Endothelial cell of umbilical vein (primary cell): Measurements from ENCODE around the gene ZNF213.
A peak's percentile ranks its signal among the peaks of the same experiment; 100 is the strongest.

Experiments
- FOS ChIP-seq: IDR thresholded peaks from 2 replicates; pipeline ENCODE4 v1.6.1; 2011; ENCODE audit warnings: mild to moderate bottlenecking, low read length, moderate library complexity, borderline replicate concordance; ENCODE audit not compliant: insufficient read depth
- POLR2A ChIP-seq: IDR thresholded peaks from 2 replicates; pipeline ENCODE4 v1.6.1; 2012; ENCODE audit warnings: low read depth, mild to moderate bottlenecking, control low read depth, low read length
- POLR2AphosphoS5 ChIP-seq: IDR thresholded peaks from 2 replicates; pipeline ENCODE4 v1.6.1; 2012; ENCODE audit warnings: low read depth, mild to moderate bottlenecking, control low read depth, low read length, moderate library complexity; ENCODE audit not compliant: insufficient read depth
- TF ChIP-seq, protein P1 (sequence below), 2 donors: IDR thresholded peaks; 1 replicate in 1 of 2; 2 replicates in 1 of 2; pipeline ENCODE4 v1.5.1; 2011; ENCODE audit warnings: low read length in 2 of 2, mild to moderate bottlenecking in 2 of 2, moderate library complexity in 2 of 2, control low read depth in 1 of 2, inconsistent platforms in 1 of 2, low read depth in 1 of 2; ENCODE audit not compliant: insufficient read depth in 1 of 2; ENCODE audit errors: extremely low read depth in 1 of 2

DNA sequence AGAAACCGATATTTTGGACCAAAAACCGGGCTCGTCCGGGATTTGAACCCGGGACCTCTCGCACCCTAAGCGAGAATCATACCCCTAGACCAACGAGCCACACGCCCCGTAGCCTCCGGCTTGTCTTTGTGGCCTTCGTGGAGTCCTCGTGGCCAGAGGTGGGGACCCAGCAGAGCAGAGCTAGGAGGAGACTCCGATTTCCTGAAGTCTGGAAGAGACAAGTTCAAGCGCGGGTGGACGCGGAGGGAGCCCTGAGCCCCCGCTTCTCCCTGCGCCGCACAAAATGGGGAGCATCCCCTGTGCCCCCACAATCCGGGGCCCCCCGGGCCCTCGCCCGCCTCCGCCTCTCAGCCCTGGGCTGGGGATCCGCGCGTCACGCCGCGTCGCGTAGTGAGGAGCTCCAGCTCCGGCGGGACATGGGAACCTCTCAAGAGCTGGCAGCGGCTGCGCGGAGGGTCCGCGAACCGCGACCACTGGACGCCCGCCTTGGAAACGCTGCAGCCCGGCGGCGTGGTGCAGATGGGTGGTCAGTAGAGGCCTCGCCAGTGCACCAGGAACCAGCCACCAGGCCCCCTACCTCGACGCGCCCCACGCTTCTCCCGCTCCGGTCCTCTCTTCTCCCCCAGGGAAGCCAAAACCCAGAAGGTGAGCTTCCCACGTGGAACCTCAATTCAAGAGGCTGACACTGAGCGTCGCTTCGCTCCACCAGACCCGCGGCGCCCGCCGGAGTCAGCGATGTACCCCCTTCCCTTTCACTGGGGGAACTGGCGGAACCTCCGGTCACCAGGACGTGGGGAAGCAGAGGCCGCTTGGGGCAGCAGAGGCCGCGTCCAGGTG, 48.0 kb downstream of the ZNF213 start:
- TF ChIP-seq, protein P1, sequence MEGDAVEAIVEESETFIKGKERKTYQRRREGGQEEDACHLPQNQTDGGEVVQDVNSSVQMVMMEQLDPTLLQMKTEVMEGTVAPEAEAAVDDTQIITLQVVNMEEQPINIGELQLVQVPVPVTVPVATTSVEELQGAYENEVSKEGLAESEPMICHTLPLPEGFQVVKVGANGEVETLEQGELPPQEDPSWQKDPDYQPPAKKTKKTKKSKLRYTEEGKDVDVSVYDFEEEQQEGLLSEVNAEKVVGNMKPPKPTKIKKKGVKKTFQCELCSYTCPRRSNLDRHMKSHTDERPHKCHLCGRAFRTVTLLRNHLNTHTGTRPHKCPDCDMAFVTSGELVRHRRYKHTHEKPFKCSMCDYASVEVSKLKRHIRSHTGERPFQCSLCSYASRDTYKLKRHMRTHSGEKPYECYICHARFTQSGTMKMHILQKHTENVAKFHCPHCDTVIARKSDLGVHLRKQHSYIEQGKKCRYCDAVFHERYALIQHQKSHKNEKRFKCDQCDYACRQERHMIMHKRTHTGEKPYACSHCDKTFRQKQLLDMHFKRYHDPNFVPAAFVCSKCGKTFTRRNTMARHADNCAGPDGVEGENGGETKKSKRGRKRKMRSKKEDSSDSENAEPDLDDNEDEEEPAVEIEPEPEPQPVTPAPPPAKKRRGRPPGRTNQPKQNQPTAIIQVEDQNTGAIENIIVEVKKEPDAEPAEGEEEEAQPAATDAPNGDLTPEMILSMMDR (IDR thresholded peaks at IDR 0.05; ENCODE audit: extremely low read depth in 1 of 2, insufficient read depth in 1 of 2, low read depth in 1 of 2, low read length in 2 of 2): peak in 1 of 2 donors; percentile 51
- TF ChIP-seq POLR2A (no peak), FOS (no peak), POLR2AphosphoS5 (peak; percentile 22)
